ENCODE results near the gene AGAP3.

The AGAP3 gene

DNA sequence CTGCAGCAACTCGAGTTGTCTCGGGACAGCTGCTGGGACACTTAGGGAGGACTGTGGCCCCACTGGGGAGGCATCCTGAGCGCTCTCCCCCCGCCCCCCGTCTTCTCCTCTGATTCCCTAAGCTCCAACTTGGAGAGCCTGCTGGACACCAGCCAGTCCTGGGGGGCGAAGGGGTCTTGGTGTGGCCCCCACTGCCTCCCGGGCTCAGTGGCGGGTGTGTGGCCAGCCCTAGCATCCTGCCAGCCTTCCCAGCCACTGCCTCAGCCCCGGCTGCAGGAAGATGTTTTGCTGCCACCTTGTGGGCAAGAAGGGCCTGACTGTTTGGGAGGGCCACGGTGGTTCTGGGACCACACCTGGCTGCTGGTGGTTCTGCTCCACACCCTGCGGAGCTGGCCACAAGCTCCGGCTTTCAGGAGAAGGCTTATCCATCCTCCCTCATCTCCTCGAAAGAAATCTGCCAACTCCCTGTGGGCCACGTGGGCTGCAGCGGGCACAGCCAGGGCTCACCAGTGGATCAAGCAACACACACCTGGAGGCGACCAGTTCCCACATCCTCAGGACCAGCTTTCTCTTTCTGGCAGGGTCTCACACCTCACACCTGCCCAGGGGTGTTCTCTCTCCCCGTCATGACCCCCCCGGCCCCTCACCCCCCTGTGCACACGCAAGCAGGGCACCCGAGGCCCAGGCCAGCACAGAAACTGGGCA lies 24.8 kb downstream of the AGAP3 start:
- peak; percentile 29 for DNase-seq

DNA sequence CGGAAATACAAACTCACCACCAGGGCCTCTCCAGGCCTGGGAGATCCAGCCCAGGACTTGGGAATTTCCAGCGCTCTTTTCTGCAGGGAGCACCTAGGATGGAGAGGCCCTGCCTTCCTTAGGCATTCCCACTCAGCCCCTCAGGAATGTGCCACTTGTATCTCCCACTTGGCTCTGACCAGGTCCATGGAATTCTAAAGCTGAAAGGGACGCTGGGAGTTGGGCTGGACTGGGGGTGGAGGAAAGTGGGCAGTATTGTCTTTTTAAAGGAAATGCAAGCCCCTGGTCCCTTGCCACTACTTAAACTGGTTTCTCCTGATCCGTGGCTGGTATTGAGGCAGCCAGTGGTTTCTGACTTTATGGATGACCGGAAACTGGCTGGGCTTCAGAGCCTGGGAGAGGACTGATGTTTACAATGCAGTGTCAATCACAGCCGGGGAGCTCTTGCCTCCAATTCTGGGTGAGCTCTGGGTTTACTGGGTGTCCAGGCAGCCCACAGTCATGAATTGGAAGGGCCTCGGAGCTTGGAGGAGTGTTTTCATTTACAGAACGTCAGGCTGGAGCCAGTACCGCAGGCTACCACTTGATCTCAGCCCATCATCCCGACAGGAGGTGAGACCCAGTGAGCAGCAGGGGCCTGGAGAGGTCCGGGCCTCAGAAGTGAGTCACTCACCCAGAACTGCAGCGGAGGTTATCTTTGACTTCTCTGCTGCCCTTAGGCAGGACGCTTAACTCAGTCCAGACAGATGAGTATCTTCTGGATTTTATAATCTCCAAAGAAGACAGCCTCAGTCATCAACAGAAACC lies 27.3 kb downstream of the AGAP3 start:
- no peak for DNase-seq

DNA sequence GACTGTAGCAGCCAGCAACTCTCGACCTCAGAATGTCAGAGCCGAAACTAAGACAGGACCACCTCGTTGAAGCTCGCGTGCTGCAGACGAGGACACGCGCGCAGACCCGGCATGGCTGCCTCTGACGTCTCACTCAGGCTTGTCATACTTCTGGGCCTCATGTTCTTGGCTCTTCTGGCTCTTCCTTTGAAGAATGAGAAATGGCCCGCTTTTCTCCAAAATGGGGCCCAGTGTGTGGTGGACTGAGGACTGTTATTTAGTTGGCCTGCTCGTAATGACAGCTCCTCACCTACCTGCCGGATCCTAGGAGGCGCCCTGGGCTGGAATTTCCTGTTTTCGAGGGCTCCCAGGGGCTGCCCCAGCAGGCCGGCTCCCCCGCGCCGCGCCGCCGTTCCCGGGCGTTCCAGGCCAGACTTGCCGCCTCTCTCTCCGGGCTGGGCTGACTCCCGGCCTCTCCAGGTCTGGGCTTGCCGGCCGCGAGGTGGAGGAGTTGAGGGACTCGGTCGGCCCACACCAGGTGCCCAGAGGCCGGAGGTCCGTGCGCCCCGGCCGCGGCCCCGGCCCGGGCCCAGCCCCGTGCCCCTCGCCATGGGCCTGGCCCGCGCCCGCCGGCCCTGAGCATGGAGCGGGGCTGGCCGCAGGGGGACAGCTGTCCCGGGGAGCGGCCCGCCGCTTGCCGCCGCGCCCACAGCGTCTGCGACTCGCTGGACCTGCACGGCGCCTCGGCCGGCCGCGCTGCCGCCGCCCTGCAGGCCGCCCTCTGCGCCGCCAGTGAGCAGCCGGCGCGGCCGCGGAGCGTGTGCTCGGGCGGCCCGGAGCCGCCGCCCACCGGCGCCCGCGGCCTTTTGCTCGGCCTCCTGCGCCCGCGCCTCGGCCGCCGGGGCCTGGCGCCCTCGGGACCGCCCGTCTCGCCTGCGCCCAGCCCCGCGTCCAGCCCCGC lies 28.1 kb downstream of the AGAP3 start:
- DNase-seq = no peak

DNA sequence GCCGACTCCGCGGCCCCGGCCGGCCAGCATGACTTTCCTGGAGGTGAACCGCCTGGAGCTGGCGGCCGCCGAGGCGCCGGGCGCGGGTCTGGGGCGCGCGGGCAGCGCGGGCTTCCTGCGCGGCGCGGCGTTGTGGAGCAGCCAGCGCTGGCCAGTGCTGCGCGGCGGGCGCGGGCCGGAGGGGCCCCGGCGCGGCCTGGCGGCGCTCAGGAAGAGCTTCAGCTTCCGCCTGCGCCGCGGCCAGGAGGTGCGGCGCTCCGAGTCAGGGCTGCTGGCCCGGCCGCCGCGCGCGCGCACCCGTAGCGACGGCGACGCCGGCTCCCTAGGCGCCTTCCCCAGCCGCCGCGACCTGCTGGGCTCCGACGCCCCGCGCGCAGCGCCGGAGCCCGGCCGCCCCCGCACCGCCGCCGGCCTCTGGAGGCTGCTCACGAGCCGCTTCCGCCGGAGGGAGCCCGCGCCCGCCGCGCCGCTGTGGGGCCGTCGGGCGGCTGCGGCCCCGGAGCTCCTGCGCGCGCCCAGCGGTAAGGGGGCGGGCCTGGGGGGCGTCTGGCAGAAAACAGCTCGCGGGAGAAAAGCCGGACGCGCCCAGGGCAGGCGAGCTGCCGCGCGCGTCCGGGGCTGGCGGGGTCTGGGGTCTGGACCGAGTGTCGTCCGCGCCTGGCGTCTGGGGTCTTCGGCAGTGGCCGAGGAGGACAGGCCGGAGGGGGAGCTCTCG lies 29.0 kb downstream of the AGAP3 start:
- DNase-seq = no peak

DNA sequence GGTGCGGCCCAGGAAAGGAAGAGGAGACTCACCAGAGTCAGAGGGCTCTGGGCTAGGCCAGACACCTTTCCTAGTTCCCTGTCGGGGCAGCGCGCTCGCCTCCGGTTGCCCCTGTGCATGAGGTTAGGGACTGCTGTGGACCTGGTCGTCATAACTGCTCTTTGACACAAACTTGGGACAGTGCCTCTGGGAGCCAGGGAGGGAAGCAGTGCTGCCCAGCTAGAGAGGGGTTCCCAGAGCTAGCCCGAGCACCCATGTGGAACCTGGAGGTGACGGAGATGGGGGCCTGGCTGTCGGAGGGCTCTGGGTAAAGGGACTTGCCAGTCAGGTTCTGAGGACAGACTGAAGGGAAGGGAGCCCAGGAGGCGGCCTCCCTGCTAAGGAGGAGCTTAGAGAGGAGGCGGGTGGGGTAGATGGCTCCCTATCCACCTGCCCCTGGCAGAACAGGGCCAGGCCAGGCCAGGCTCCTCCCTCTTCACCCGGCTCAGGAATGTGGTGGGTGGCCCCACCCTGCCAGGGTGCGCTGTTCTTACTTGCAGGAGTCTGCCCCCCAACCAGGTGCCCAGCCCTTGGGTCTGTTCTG lies 29.7 kb downstream of the AGAP3 start:
- DNase-seq = no peak

DNA sequence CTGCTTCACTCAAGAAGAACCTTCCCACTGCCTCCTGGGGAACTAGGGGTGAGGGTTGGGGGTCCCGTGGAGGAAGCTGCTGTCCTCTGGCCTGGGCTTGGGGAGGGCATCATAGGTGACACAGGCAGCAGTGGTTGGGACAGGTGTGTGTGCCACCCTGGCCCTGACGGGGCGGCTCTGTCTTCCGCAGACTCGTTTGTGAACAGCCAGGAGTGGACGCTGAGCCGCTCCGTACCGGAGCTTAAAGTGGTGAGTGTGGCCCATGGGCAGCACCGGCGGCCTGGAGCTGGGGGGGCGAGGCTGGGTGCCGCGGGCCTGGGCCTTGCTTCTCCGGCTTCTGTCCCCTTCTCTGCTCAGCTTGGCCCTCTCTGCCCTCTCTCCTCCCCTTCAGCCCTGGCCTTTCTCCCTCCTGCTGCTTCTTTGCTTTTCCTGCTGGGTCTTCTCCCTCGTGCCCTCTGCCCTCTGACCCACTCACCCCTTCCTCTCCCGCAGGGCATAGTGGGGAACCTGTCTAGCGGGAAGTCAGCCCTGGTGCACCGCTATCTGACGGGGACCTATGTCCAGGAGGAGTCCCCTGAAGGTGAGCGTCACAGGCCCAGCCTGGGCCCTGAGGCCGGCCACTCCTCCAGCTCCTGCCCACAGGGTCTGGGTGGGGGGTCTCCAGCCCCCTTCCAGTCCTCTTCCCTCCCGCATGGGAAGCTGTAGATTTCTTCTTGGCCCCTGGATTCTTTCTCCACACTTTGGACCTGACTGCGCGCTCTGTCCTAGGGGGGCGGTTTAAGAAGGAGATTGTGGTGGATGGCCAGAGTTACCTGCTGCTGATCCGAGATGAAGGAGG lies 30.5 kb downstream of the AGAP3 start:
- DNase-seq = no peak

DNA sequence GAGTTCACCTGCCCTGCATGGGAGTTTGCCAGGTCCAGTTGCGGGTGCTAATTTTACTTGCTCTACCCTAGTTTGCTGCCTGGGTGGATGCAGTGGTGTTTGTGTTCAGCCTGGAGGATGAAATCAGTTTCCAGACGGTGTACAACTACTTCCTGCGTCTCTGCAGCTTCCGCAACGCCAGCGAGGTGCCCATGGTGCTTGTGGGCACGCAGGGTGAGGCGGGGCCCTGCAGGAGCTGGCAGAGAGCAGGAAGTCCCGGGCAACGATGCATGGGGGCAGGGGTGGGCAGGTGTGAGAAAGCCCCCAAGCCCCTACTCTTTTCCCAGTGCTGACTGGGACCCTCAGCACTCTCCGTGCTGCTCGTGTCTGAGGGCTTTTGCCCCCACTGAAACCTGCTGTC lies 31.3 kb downstream of the AGAP3 start:
- DNase-seq = no peak

DNA sequence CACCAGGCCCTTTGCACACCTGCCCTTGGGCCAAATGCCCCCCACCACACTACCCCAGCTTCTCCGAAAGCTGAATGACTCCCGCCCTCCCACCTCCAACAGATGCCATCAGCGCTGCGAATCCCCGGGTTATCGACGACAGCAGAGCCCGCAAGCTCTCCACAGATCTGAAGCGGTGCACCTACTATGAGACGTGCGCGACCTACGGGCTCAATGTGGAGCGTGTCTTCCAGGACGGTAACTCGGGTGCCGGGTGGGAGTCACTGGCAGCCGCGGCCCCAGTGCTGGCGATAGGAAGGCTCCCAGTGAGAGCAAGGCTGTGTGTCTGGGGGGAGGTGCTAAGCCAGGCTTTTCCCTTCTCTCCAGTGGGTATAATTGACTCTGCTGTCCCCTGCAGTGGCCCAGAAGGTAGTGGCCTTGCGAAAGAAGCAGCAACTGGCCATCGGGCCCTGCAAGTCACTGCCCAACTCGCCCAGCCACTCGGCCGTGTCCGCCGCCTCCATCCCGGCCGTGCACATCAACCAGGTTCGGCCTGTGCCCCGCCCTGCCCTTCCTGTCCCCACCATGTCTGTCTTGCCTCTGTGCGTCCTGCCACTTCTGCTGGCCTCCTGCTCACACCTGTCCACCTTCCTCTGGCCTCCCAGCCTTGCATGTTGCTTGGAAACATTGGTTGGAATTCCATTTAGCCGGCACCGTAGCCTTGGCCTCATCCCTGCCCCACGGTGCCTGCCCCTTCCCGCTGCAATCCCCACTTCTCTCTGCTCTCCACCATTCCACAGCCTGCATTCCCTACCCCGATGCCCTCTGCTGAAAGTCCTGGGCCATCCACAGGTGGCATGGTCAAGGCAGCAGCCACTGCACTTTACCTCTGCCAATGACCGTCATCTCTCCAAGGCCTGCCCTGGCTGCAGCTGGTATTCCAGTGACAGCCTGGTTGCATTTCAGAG lies 32.1 kb downstream of the AGAP3 start:
- no peak for DNase-seq

DNA sequence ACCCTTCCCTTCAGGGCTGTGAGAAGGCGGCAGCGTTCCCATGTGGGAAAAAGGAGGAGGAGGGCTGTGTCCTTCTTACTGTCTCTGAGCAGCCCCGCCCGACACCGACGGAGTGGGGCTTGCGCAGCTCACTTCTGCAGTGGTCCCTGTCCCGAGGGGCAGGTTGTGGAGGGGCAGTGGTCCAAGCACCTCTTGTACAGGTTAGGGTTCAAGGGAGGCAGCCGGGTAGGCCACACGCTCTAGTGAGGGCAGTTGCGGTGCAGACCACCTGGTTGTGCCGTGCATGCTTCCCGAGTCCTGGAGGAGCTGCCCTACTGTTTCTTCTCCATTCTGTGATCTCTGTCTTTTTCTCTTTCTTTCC lies 32.8 kb downstream of the AGAP3 start:
- DNase-seq = no peak

DNA sequence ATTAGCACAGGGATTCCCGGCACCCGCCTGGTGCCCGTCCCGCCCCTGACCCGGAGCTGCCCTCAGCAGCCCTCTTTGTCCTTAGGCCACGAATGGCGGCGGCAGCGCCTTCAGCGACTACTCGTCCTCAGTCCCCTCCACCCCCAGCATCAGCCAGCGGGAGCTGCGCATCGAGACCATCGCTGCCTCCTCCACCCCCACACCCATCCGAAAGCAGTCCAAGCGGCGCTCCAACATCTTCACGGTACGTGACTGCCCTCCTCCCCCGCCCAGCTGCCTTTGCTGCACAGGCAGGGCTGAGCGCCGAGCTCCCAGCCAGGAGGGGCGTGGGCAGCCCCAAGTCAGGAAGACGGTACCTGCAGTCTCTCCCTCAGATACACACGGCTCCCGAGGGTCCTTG lies 33.6 kb downstream of the AGAP3 start:
- no peak for DNase-seq

DNA sequence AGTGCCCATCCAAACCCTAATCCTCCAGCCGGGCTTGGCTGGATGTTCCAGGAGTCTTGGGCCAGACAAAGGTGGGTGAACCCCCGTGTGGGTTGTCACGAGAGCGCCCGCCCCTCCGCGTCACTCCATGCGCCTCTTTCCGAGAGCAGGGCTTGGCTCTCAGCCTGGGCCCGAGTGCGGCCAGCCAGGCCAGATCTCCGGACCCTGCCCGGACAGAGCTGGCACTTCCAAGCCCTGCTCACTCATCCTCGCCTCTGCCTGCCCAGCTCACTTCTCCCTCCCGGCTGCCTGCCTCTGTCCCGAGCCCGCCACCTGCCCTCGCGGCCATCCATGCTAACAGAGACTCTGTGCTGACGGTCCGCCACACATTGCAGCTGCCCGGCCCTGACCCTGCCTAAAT lies 34.6 kb downstream of the AGAP3 start:
- no peak for DNase-seq

DNA sequence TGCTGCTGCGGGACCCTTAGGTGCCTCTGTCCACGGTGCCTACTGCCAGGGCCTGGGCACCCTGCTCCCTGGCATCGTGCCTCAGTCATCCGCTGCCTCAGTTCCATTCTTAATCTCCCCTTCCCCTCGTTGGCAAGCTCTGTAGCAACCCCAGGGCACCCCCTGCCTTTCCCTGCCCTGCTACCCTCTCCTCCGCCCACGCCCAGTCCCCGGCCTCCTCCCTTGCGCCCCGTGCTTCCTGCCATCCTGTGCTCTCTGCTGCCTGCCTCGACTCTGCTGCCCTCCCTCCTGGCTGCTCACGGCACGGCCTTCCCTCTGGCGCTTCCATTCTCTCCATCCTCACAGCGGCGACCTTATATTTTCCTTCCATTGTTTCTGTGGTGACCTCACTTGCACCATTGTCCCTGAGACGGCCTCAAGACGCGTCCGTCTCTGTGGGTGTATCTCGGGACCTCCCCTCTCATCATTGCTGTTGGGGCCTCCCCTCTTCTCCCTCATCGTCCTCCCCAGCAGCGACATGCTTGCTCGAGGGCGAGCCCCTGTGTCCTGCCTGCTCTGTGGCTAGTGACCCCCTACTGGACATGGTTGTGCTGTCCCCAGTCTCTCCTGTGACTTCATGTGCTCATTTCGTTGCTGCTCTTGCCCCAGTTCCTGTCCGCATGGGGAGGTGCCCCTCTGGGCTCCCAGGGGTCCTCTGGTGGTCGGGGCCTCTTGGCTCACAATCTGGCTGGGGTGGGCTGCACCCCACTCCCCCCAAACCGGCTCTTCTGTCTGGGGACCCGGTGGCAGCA lies 35.3 kb downstream of the AGAP3 start:
- DNase-seq = no peak

DNA sequence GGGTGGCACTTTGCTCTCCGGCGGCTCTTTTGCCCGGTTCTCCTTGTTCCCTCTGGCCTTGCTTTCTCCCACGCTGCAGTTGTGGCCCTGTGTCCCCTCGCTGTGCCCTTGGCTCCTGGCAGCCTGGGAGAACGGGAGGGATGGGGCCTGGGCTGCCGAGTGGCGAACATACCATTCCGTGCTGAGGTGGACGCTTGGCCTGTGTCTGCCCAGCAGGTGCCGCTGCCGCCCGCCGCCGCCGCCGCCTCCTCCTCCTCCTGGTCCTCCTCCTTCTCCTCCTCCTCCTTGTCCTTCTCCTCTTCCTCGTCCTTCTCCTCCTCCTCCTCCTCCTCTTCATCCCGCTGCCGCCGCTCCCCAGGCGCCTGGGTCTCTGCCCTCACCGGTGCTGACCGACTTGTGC lies 36.0 kb downstream of the AGAP3 start:
- no peak for DNase-seq

DNA sequence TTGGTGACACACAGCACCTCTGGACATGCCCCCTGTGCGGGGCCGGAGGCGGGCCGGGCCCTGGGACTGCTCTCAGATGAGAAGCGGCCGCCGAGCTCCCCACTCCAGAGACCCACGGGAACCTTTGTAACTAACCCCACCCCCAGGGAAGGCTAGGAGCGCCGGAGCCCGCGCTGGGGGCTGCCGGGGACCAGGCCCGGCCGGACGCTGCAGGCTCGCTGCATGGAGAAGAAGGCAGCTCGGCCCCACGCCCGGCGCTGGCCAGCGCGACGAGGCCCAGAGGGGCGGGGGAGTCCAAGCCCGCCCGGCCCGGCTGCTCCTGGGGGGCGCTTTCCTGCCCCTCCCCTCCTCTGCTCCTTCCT lies 36.5 kb downstream of the AGAP3 start:
- no peak for DNase-seq

DNA sequence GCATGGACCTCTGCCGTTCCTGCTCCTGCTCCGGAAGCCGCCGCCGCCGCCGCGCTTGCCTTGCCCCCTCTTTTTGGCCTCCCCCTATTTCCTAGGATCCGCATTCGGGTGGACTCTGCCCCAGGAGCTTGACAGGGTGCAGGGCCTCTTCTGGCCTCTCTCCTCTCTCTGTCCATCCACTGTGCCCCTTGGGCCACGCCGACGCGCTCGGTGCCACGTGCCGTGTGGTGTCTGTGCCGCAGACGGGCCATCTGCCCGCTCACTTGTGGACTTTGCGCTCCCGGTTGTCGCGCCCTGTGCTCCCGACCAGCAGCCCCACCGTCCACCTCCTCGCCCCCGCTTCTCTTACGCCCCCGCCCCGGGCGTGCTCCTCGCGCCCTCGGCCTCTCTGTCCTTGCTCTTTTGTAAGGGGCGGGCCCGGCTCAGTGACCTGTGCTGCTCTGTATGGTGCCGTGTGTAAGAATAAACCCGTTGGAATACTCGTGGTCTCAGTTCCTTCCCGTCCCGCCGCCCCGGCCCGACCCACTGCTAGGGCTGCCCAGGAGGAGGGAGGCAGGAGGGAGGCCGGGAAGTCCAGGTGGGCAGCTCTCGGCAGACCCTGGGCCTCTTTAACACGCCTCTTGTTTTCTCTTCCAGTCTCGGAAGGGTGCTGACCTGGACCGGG lies 37.0 kb downstream of the AGAP3 start:
- DNase-seq = no peak

DNA sequence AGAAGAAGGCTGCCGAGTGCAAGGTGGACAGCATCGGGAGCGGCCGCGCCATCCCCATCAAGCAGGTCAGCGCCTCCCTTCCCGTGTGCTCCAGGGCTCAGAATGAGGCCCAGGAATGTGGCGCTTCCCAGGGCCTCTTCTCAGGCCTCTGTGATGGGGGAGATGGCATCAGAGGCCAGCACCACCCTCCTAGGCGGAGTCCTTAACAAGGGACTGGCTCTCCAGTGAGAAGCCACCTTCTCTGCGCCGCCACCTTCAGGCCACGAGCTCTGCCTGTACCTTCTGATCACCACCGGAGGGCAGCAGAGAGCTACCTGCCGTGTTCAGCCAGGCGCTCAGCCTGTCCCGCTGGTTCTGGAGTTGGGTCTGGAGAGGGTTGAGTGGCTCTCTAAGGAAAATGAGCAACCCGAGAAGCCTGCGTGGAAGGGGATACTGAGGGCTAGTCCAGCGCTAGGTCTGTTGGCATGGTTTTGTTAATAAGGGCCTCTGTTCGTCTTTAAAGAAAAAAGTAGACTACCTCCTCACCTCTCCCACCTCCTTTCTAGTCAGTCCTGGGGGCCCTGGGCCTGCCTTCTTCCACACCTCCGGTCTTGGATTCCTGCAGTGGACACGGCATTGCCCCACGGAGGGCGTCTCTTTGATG lies 37.7 kb downstream of the AGAP3 start:
- peak; percentile 19 for DNase-seq

DNA sequence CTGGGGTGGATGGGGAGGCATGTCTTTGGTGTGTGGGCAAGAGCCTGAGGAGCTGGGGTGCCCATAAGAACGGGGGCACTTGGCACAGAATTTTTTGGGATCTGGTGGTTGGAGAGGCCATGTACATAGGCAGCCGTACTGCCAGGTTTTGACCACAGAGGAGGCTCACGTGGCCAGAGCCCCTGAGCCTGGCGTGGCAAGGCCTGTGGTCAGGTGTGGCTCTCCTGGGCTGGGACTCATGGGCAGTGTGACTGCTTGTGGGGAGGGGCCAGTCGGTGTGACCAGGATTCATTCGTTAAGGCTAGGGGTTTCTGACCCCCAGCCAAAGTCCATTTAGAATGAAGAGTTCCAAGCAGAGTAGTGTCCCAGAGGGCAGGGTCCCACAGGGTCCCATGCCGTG lies 38.2 kb downstream of the AGAP3 start:
- no peak for DNase-seq

DNA sequence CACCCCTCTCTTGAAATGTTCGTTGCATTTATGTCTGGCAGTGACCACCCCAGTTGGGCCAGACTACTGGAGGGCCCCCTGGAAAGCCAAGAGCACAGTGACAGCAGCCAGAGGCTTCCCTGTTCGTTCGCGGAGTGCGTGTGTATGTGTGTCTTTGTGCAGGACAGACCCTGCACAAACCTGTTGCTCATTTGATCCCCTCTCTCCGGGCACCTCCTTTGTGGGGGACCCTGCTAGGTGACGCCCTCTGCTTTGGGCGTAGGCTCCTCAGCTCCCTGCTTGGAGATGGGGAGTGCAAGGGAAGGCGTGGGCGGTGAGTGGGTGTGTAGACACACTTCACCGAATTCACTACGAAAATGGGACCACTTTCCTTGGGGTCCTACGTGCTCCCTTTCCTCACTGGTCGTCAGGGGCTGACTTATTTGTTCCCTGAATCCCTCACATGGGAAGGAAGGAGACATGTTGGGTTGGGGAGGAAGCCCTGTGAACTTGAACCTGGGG lies 38.7 kb downstream of the AGAP3 start:
- DNase-seq = no peak
